ENCODE data around the gene CUEDC1. TPM values are rescaled to one million over a fixed set of nuclear protein-coding genes. Genes with fewer than 3 reads are reported as not detected.
A peak's percentile ranks its signal among the peaks of the same experiment; 100 is the strongest.

Gene CUEDC1
- total RNA-seq, 1 donor from 2014 or later, result 37.0 TPM

DNA sequence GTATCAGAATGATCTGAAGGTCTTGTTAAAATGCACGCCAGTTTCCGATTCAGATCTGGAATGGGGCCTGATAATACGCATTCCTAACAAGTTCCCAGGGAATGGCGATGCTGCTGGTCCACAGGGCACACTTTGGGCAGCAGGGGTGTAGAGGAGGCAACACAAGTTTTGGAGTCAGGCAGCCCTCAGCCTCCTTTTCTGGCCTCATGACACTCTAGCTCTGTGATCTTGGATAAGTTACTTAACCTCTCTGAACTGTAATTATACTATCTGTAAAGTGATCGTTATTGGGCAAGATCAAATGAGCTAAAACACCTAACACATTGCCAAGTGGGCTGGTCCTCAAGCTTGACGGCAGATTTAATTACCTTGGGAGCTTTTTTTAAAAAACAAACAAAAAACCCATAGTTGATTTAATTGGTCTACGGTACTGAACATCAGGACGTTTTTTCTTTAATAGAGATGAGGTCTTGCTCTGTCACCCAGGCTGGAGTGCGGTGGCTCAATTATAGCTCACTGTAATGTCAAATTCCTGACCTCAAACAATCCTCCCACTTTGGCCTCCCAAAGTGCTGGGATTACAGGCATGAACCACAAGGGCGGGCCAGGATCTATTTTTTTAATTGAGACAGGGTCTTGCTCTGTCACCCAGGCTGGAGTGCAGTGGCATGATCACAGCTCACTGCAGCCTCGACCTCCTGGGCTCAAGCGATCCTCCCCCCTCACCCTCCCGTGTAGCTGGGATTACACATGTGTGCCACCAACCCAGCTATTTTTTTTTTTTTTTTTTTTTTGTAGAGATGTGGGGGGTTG, 95.4 kb downstream of the CUEDC1 start:
- H3K4me1 Mint-ChIP-seq, result peaks cover 28% of the 10 kb centered on the region

DNA sequence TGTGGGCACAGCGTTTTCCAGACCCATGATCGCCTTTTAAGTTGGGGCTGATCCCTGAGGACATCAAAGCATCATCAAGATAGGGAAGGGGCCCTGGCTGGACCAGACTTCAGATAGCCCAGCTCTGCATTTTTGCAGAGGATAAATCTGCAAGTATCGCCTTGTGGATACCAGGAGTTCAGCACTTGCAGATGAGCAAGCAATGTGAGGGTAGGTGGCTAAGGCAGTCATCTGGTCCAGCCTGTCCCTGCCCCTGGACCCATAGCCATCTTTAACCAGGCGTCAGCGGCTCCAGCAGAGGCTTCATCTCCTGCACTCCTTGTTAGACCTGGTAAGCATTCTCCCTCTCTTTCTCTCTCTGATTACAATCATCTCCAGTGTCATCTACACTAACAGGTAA, 96.4 kb downstream of the CUEDC1 start:
- TF ChIP-seq, protein P1, sequence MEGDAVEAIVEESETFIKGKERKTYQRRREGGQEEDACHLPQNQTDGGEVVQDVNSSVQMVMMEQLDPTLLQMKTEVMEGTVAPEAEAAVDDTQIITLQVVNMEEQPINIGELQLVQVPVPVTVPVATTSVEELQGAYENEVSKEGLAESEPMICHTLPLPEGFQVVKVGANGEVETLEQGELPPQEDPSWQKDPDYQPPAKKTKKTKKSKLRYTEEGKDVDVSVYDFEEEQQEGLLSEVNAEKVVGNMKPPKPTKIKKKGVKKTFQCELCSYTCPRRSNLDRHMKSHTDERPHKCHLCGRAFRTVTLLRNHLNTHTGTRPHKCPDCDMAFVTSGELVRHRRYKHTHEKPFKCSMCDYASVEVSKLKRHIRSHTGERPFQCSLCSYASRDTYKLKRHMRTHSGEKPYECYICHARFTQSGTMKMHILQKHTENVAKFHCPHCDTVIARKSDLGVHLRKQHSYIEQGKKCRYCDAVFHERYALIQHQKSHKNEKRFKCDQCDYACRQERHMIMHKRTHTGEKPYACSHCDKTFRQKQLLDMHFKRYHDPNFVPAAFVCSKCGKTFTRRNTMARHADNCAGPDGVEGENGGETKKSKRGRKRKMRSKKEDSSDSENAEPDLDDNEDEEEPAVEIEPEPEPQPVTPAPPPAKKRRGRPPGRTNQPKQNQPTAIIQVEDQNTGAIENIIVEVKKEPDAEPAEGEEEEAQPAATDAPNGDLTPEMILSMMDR (IDR thresholded peaks at IDR 0.05; ENCODE audit: unreplicated experiment), result no peak
- Mint-ChIP-seq H3K9me3 (no peaks in the 10 kb centered on the region), H3K27ac (no peak overlapping the region), H3K4me1 (peaks cover 32% of the 10 kb centered on the region), H3K36me3 (no peaks in the 10 kb centered on the region), H3K4me3 (no peak overlapping the region), H3K27me3 (ENCODE audit: low read depth) (no peaks in the 10 kb centered on the region)
- no peak for DNase-seq (ENCODE audit: low spot score in 2 of 2, unreplicated experiment in 2 of 2)

More for the DNA sequence above, 95.4 kb downstream of the CUEDC1 start:
- H3K9me3 Mint-ChIP-seq, result no peaks in the 10 kb centered on the region
- no peak overlapping the region for H3K27ac Mint-ChIP-seq
- H3K4me3 Mint-ChIP-seq, result no peak overlapping the region
- H3K36me3 Mint-ChIP-seq, result peaks cover 6% of the 10 kb centered on the region
- DNase-seq (ENCODE audit: low spot score in 2 of 2, unreplicated experiment in 2 of 2), result no peak
- no peaks in the 10 kb centered on the region for H3K27me3 Mint-ChIP-seq (ENCODE audit: low read depth)
- TF ChIP-seq, protein P1 (IDR thresholded peaks at IDR 0.05; ENCODE audit: unreplicated experiment), result no peak

DNA sequence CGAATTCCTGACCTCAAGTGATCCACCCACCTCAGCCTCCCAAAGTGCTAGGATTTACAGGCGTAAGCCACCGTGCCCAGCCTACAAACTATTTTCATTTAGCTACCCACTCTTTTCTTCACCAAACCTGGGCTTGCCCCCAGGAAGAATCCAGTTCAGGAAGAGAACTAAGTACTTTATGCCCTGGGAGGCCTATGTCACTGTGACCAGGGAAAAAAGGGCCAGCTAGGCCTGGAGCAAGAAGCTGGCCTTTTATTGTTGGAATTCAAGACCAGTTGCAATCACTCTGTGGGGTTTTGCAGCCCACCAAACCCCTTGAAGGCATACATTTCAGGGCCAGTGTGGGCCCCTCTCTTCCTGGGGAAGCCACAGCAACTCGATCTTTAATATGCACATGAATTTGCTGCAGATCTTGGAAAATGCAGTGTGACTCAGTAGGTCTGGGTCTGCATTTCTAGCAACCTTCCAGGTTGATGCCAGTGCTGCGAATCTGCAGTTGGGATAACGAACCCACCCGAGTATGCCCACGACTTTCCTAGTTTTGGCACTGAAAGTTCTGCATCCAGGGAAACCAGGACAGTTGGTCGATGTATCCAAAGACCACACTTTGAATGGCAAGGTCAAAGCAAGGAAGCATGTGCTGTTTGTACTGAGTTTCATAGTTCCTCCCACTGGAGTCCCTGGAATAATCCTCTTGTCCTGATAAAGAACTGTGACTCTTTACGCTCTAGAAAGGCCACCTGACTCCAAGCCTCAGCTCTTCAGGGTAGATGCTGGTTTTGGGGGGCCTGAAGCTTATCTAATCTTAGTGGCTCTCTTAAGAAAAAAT, 98.2 kb downstream of the CUEDC1 start:
- no peak overlapping the region for H3K27ac Mint-ChIP-seq
- H3K9me3 Mint-ChIP-seq, result no peaks in the 10 kb centered on the region
- H3K4me3 Mint-ChIP-seq, result no peak overlapping the region
- H3K4me1 Mint-ChIP-seq, result peaks cover 45% of the 10 kb centered on the region
- H3K36me3 Mint-ChIP-seq, result no peaks in the 10 kb centered on the region
- TF ChIP-seq, protein P1 (IDR thresholded peaks at IDR 0.05; ENCODE audit: unreplicated experiment), result no peak
- no peak for DNase-seq (ENCODE audit: low spot score in 2 of 2, unreplicated experiment in 2 of 2)
- H3K27me3 Mint-ChIP-seq (ENCODE audit: low read depth), result no peaks in the 10 kb centered on the region

DNA sequence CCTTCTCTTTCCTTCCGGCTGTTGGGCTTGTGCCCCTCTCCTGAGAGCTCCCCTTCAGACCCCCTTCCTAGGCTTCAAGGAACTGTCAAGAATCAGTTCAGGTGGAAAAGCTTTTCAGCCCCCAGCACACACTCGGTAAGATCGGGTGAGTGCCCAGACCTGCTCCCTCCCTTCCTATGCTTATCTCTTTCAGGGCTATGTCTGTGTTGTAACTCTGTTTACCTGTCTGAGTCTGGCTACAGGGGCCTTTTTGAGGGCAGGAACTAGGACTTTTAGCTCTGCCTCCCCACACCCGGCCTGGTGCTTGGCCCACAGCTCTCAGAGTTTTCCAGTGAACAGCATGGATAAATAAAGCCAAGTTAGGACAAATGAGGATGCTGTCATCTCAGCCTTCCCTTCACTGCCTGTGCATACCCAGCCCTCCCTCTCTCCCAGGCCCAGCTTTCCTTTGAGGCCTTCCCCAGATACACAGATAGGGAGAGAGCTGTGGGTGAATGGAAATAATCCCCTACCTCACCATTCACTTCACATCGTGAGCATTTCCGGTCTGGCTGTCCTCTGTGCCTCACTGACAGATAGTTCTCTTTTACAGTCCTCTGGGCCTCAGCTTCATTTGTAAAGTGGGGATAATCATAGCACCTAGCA, 99.7 kb downstream of the CUEDC1 start:
- H3K27ac Mint-ChIP-seq, result peak overlapping the region; percentile 13
- H3K4me3 Mint-ChIP-seq, result no peak overlapping the region
- peaks cover 50% of the 10 kb centered on the region for H3K4me1 Mint-ChIP-seq

DNA sequence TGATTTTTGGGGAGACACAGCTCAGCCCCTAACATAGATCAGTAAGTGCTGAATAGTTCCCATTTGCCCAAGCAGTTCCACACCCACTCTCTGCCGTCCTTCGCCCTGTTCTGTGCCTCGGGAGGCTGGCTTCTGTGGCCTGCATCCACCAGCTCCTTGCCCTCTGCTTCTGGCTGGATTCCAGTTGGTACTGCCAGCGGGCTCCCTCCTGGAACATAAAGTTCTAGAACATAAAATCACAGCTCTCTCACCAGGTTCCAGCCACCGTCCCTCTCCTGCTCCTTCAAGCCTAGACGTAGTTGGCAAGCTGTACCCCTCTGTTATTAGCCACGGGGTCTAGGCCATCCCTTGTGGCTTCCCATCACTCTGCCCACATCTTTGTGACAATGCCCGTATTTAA, 101.5 kb downstream of the CUEDC1 start:
- Mint-ChIP-seq H3K4me1 (peaks cover 59% of the 10 kb centered on the region), H3K27me3 (ENCODE audit: low read depth) (no peaks in the 10 kb centered on the region), H3K4me3 (no peak overlapping the region), H3K36me3 (peaks cover 2% of the 10 kb centered on the region), H3K27ac (no peak overlapping the region), H3K9me3 (no peaks in the 10 kb centered on the region)
- TF ChIP-seq, protein P1 (IDR thresholded peaks at IDR 0.05; ENCODE audit: unreplicated experiment), result no peak
- no peak for DNase-seq (ENCODE audit: low spot score in 2 of 2, unreplicated experiment in 2 of 2)

More for the DNA sequence above, 99.7 kb downstream of the CUEDC1 start:
- no peak for DNase-seq (ENCODE audit: low spot score in 2 of 2, unreplicated experiment in 2 of 2)
- H3K36me3 Mint-ChIP-seq, result no peaks in the 10 kb centered on the region
- H3K27me3 Mint-ChIP-seq (ENCODE audit: low read depth), result no peaks in the 10 kb centered on the region
- TF ChIP-seq, protein P1 (IDR thresholded peaks at IDR 0.05; ENCODE audit: unreplicated experiment), result no peak
- no peaks in the 10 kb centered on the region for H3K9me3 Mint-ChIP-seq

Data from mesothelial cell of epicardium (in vitro differentiated cells).